ENCODE data around the gene NR2C2AP. TPM values are rescaled to one million over a fixed set of nuclear protein-coding genes. Genes with fewer than 3 reads are reported as not detected.
"Not testable (repeated sequence)": the region's sequence is repeated elsewhere in the genome, so short reads cannot be mapped to it uniquely, and the experiment has no call there.

Gene NR2C2AP
- total and polyA plus RNA-seq, 4 donors: 8.0 to 18.1 (median 15.8) TPM

DNA sequence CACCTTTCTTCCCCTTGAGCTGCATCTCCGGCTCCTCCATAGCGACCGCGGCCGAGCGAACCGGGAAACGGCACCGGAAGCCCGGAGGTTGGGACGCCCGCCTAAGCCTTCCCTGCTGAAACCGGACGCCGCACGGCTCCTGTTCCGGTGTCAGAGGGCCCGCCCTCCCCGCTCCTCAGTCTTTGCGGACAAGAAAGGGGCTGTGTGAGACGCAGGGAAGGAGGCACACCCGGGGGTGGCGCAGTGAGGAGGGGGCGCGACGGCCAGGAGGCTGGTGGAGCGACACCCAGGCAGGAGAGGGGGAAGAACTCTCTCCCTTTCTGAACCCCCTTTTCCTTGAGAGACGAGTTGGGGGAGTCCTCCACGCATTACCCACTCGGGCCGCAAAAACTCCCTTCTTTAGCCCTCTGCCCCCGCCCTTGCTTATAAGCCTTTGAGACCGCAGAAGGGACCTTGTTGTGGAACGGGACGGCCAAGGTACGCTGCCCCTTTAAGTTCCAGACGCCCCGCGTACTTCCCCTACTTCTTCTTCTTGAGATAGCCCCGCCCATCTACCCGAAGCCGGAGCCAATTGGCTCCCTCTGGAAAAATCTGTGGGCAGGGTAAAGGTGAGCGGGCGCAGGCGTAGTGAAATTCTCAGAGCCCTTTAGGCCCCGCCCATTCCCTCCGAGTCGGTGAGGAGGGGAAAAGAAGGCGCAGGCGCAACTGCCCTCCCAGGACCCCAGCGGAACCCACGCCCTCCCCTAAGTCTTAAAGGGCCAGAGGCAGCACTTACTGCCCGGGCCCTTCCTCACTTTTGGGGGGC, 10.9 kb downstream of the NR2C2AP start, which contains the start of the genes BORCS8 and RFXANK:
BORCS8 (minus strand) TSS at position 75 of the 805 bp plus-strand sequence; CDS start at position 40, 35 bp downstream.
RFXANK (plus strand) TSS at position 181 of the 805 bp plus-strand sequence. CDS start 1,689 bp downstream, outside the sequence.
- Histone ChIP-seq H3K36me3 (ENCODE audit: control insufficient read depth, insufficient read depth, low read length) (peaks cover 30% of the 10 kb centered on the region), H3K9me3 (ENCODE audit: control insufficient read depth, insufficient read depth, low read length) (no peaks in the 10 kb centered on the region), H3K4me3 (ENCODE audit: low read depth, low read length) (peak within 1 kb of the TSS; percentile 99), H3K27me3 (ENCODE audit: control insufficient read depth, insufficient read depth, low read length) (no peaks in the 10 kb centered on the region), H3K4me1 (ENCODE audit: control insufficient read depth, insufficient read depth, low read length) (peaks cover 36% of the 10 kb centered on the region), H3K27ac (ENCODE audit: low read depth, low read length) (peak within 1 kb of the TSS; percentile 100)
- DNase-seq (ENCODE audit: low read depth in 4 of 6, low spot score in 6 of 6): peak; percentile 97 to 100 (median 100)
- WGBS (ENCODE audit: insufficient coverage): 0% methylated on average over 43 of the region's 53 CpGs

DNA sequence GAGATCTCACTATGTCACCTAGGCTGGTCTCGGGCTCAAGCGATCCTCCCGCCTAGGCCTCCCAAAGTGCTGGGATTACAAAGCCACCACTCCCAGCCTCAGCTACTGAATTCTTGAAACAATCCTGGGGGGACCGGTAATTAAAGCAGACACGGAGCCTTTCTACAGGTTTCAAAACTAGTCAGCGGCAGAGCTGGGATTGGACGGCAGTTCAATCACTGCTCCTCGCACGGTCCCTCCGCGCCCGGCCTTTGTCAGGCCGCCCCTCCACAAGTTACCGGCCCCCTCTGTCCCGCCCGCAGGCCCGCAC, 11.5 kb downstream of the NR2C2AP start:
- 0% methylated on average over 17 of the region's 17 CpGs for WGBS (ENCODE audit: insufficient coverage)
- no peak for DNase-seq (ENCODE audit: low read depth in 4 of 6, low spot score in 6 of 6)
- Histone ChIP-seq H3K36me3 (ENCODE audit: control insufficient read depth, insufficient read depth, low read length) (peaks cover 30% of the 10 kb centered on the region), H3K27ac (ENCODE audit: low read depth, low read length) (peak overlapping the region; percentile 100), H3K27me3 (ENCODE audit: control insufficient read depth, insufficient read depth, low read length) (no peaks in the 10 kb centered on the region), H3K9me3 (ENCODE audit: control insufficient read depth, insufficient read depth, low read length) (no peaks in the 10 kb centered on the region), H3K4me1 (ENCODE audit: control insufficient read depth, insufficient read depth, low read length) (peaks cover 36% of the 10 kb centered on the region), H3K4me3 (ENCODE audit: low read depth, low read length) (peak overlapping the region; percentile 99)

DNA sequence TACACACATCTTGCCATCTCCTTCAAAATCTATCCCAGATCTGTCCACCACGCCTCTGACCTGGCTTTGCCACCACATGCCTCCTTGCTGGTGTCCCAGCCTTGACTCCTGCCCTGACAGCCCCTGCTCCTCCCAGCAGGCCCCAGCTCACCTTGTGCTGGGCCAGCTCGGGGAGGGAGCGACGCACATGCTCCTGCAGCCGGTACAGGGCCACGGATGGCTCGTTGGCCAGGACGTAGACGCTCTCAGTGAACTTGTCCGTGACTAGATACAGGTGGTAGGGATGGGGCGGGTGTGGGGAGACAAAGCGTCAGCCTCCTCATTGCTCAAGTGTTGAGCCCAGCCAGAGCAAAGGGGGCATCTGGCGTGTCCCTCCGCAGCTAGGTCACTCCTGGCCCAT, 16.5 kb downstream of the NR2C2AP start:
- Histone ChIP-seq H3K4me1 (ENCODE audit: control insufficient read depth, insufficient read depth, low read length) (peaks cover 14% of the 10 kb centered on the region), H3K9me3 (ENCODE audit: control insufficient read depth, insufficient read depth, low read length) (no peaks in the 10 kb centered on the region), H3K4me3 (ENCODE audit: low read depth, low read length) (no peak overlapping the region), H3K36me3 (ENCODE audit: control insufficient read depth, insufficient read depth, low read length) (peaks cover 60% of the 10 kb centered on the region), H3K27ac (ENCODE audit: low read depth, low read length) (no peak overlapping the region), H3K27me3 (ENCODE audit: control insufficient read depth, insufficient read depth, low read length) (no peaks in the 10 kb centered on the region)
- WGBS (ENCODE audit: insufficient coverage): 92% methylated on average over 14 of the region's 14 CpGs
- DNase-seq (ENCODE audit: low read depth in 4 of 6, low spot score in 6 of 6): no peak

DNA sequence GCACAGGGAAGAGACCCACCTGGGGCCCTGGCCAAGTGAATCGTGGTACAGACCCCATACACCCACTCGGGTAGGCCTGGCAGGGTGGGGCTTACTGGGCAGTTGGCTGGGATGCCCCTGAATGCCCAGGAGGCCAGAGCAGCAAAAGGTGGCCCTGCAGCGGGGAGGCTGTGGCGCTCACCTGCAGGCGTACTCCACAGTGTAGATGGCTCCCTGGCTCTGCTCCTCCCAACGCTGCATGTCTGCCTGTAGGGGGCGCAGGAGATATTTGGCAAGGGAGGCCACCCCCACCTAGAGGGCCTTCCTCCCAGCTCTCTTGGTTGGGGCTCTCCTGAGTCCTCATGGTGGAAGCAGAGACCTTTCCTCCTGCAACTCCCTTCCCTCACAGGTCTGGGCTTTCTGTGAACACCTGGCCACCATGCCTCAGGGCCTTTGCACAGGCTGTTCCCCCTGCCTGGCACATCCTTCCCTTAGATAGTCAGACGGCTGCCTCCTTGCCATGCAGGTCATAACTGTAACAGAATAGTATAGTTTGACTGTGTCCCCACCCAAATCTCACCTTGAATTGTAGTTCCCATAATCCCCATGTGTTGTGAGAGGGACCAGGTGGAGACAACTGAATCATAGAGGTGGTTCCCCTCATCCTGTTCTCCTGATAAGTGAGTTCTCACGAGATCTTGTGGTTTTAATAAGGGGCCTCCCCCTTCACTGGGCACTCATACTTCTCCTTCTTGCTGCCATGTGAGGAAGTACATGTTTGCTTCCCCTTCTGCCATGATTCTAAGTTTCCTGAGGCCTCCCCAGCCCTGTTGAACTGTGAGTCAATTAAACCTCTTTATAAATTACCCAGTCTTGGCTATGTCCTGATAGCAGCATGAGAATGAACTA, 17.1 kb downstream of the NR2C2AP start:
- H3K9me3 ChIP-seq (ENCODE audit: control insufficient read depth, insufficient read depth, low read length): no peaks in the 10 kb centered on the region
- no peak overlapping the region for H3K4me3 ChIP-seq (ENCODE audit: low read depth, low read length)
- H3K27ac ChIP-seq (ENCODE audit: low read depth, low read length): no peak overlapping the region
- peak in 1 of 6 donors; percentile 30 for DNase-seq (ENCODE audit: low read depth in 4 of 6, low spot score in 6 of 6)
- no peaks in the 10 kb centered on the region for H3K27me3 ChIP-seq (ENCODE audit: control insufficient read depth, insufficient read depth, low read length)
- peaks cover 67% of the 10 kb centered on the region for H3K36me3 ChIP-seq (ENCODE audit: control insufficient read depth, insufficient read depth, low read length)
- WGBS (ENCODE audit: insufficient coverage): 40% methylated on average over 6 of the region's 9 CpGs
- peaks cover 9% of the 10 kb centered on the region for H3K4me1 ChIP-seq (ENCODE audit: control insufficient read depth, insufficient read depth, low read length)

DNA sequence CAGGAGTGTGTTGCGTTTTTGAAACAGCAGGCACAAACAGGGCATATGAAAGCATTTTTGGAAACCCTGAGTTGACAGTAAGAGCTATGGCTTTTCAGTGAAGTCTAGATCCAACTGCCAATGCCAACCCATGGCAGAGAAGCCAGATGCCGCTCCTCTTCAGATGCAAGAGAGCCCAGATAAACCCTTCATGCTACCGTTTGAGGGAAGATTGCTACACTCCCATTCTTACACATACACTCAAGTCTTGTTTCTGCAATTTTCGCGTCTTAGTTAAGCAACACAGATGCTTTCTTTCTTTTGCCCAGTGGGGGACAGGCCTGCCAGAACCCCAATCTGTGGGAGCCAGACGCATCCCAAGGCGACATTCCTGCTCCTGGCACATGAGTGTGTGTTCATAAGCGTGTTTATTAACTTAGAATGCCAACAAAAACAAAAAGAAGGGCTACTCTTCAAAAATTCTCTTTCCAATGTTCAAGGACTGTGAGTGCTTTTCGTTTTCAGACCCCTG, 21.7 kb downstream of the NR2C2AP start:
- Histone ChIP-seq H3K36me3 (ENCODE audit: control insufficient read depth, insufficient read depth, low read length) (peaks cover 79% of the 10 kb centered on the region), H3K9me3 (ENCODE audit: control insufficient read depth, insufficient read depth, low read length) (no peaks in the 10 kb centered on the region)

DNA sequence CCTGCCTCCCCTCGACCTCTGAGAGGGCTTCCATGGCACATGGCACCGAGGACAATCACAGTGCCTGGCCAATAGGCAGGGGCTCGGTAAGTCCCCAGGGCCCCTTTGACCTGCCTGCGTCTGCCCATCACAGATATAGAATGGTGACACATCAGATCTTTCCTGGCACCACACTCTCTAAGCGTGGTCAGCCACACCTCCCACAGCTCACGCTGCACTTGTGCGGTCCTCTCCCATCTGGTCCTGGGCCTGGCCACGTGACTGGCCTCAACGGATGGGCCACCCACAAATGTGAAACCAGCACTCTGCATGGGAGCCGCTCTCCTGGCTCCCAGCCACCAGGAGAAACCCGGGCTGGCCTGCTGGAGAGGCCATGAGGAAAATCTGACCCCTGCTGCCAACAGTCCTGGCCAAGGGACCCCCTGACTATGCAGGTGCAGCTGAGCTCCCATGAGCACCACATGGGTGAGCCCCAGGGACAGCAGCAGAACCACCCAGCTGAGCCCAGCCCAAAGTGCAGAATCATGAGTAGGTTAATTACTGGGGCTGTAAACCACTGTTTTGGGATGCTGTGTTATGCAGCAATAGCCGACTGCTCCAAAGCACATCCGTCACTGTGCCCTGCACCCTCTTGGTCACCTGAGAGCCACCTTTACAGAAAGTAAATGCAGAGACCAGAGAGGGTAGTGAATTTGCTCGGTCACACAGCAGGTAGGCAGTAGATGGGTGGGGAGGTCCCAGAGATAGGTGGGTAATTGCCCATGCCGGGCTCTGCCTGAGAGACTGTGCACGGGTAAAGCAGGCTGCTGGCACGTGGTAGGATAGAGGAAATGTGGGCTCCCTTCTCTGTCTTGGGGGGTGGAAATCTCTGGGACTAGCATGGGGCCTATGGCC, 23.4 kb downstream of the NR2C2AP start:
- H3K36me3 ChIP-seq (ENCODE audit: control insufficient read depth, insufficient read depth, low read length): peaks cover 68% of the 10 kb centered on the region
- H3K4me1 ChIP-seq (ENCODE audit: control insufficient read depth, insufficient read depth, low read length): peaks cover 3% of the 10 kb centered on the region
- 82% methylated on average over 17 of the region's 17 CpGs for WGBS (ENCODE audit: insufficient coverage)

More for the DNA sequence above, 21.7 kb downstream of the NR2C2AP start:
- H3K4me1 ChIP-seq (ENCODE audit: control insufficient read depth, insufficient read depth, low read length): no peaks in the 10 kb centered on the region
- 77% methylated on average over 6 of the region's 9 CpGs for WGBS (ENCODE audit: insufficient coverage)
- no peak overlapping the region for H3K27ac ChIP-seq (ENCODE audit: low read depth, low read length)
- no peak overlapping the region for H3K4me3 ChIP-seq (ENCODE audit: low read depth, low read length)
- peak in 1 of 6 donors; percentile 49 for DNase-seq (ENCODE audit: low read depth in 4 of 6, low spot score in 6 of 6)
- H3K27me3 ChIP-seq (ENCODE audit: control insufficient read depth, insufficient read depth, low read length): no peaks in the 10 kb centered on the region

DNA sequence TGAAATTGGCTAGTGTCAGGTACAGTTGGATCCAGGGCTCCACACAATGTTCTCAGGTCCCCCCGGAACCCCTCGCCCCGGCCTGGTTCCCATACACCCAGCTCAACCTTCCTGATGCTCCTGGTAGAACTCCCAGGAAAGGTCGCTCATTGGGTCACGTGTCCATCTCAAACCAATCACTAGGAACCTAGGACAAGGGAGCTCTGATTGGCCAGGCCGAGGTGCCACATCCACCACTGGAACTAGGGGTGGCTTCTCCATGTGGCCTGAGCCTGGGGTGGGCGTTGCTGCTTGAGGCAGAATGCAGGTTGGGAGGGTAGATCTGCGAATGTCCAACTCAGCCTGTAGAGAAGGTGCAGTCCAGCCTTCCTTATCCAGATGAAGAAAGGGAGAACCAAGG, 26.3 kb downstream of the NR2C2AP start:
- Histone ChIP-seq H3K36me3 (ENCODE audit: control insufficient read depth, insufficient read depth, low read length) (peaks cover 57% of the 10 kb centered on the region), H3K27me3 (ENCODE audit: control insufficient read depth, insufficient read depth, low read length) (no peaks in the 10 kb centered on the region), H3K27ac (ENCODE audit: low read depth, low read length) (no peak overlapping the region), H3K9me3 (ENCODE audit: control insufficient read depth, insufficient read depth, low read length) (no peaks in the 10 kb centered on the region), H3K4me1 (ENCODE audit: control insufficient read depth, insufficient read depth, low read length) (peaks cover 8% of the 10 kb centered on the region), H3K4me3 (ENCODE audit: low read depth, low read length) (no peak overlapping the region)
- no peak for DNase-seq (ENCODE audit: low read depth in 4 of 6, low spot score in 6 of 6)
- WGBS (ENCODE audit: insufficient coverage): 94% methylated on average over 8 of the region's 8 CpGs

More for the DNA sequence above, 23.4 kb downstream of the NR2C2AP start:
- Histone ChIP-seq H3K9me3 (ENCODE audit: control insufficient read depth, insufficient read depth, low read length) (no peaks in the 10 kb centered on the region), H3K4me3 (ENCODE audit: low read depth, low read length) (no peak overlapping the region), H3K27ac (ENCODE audit: low read depth, low read length) (no peak overlapping the region), H3K27me3 (ENCODE audit: control insufficient read depth, insufficient read depth, low read length) (no peaks in the 10 kb centered on the region)
- no peak for DNase-seq (ENCODE audit: low read depth in 4 of 6, low spot score in 6 of 6)

DNA sequence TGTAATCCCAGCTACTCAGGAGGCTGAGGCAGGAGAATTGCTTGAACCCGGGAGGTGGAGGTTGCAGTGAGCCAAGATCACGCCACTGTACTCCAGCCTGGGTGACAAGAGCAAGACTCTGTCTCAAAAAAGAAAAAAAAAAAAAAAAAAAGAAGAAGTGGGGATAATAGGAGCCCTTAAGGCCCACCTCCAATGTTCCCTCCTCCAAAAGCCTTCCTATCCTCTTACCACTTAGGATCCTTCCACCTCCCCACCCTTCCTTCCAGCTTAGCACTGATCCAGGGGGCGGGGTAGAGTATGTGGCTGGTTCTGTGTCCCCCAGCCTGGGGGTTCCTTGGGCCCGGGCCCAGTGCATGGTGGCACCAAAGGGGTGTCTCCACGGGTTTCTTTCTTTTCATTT, 30.0 kb downstream of the NR2C2AP start:
- WGBS (ENCODE audit: insufficient coverage): 89% methylated on average over 2 of the region's 5 CpGs
- DNase-seq (ENCODE audit: low read depth in 4 of 6, low spot score in 6 of 6); H3K27ac ChIP-seq (ENCODE audit: low read depth, low read length); H3K9me3 ChIP-seq (ENCODE audit: control insufficient read depth, insufficient read depth, low read length); H3K4me3 ChIP-seq (ENCODE audit: low read depth, low read length); H3K27me3 ChIP-seq (ENCODE audit: control insufficient read depth, insufficient read depth, low read length): not testable (repeated sequence)
- Histone ChIP-seq H3K36me3 (ENCODE audit: control insufficient read depth, insufficient read depth, low read length) (peaks cover 23% of the 10 kb centered on the region), H3K4me1 (ENCODE audit: control insufficient read depth, insufficient read depth, low read length) (peaks cover 22% of the 10 kb centered on the region)
